T-helper 17 cell (primary cell): ENCODE results near the gene FAM3D. TPM values are rescaled to one million over a fixed set of nuclear protein-coding genes. Genes with fewer than 3 reads are reported as not detected.

ENCODE experiments used
- ATAC-seq: fragments of 150-1000 bp; cut with Tn5 transposase; 2 replicates; pipeline ENCODE4 v1.10.0; 2021; ENCODE audit warnings: mild to moderate bottlenecking, moderate library complexity
- DNase-seq, 3 donors: peaks; one replicate each; pipeline versions ENCODE4 v3.0.0 to v3.0.0-alpha.2; 2020 to 2021
- H3K9me3 ChIP-seq: one replicate; pipeline ENCODE4 v1.7.0; 2013; ENCODE audit warnings: low read length, mild to moderate bottlenecking; ENCODE audit not compliant: control insufficient read depth, poor library complexity, severe bottlenecking
- H3K27ac Mint-ChIP-seq: one replicate; pipeline ENCODE4 v1.8.0; 2022; ENCODE audit warnings: mild to moderate bottlenecking, moderate library complexity, mixed read lengths
- H3K27me3 Mint-ChIP-seq: one replicate; pipeline ENCODE4 v1.8.0; 2022; ENCODE audit warnings: mixed read lengths
- H3K36me3 Mint-ChIP-seq: one replicate; pipeline ENCODE4 v1.8.0; 2022; ENCODE audit warnings: low read depth, mixed read lengths
- H3K4me1 Mint-ChIP-seq: one replicate; pipeline ENCODE4 v1.8.0; 2022; ENCODE audit warnings: mild to moderate bottlenecking, mixed read lengths
- H3K4me3 Mint-ChIP-seq: one replicate; pipeline ENCODE4 v1.8.0; 2022; ENCODE audit warnings: mild to moderate bottlenecking, moderate library complexity, mixed read lengths
- total RNA-seq, 4 donors: library from RNA in 2 of 4; stranded (reverse) in 2 of 4; gene quantifications; one replicate each; pipeline ENCODE4 v1.2.3 and lab custom pipeline; 2022 to 2026

FAM3D gene
- total RNA-seq, 2 donors from 2014 or later, result not detected

DNA sequence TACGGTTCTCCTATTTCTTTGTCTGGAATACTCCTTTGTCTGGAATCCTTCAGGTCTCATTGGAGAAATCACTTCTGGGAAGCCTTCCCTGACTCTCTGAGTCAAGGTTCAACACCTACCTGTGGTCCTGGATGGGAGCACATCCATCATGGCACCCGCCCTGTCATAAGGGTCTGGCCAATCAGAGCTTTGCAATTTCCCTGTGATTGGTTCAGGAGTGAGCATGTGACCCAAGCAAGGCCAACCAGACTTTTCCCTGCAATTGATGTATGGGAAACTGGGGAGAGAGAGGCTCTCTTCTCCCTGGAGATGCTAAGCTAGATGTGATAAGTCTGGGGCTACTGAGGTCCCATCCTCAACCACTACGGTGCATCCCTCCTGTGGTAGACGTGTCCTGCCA, 8.1 kb downstream of the FAM3D start:
- H3K36me3 Mint-ChIP-seq, result peaks cover 2% of the 10 kb centered on the region
- no peaks in the 10 kb centered on the region for H3K9me3 ChIP-seq
- no peak overlapping the region for H3K4me3 Mint-ChIP-seq
- DNase-seq, result no peak
- H3K4me1 Mint-ChIP-seq, result no peaks in the 10 kb centered on the region
- H3K27me3 Mint-ChIP-seq, result peaks cover 16% of the 10 kb centered on the region
- H3K27ac Mint-ChIP-seq, result no peak overlapping the region
- no peak for ATAC-seq

DNA sequence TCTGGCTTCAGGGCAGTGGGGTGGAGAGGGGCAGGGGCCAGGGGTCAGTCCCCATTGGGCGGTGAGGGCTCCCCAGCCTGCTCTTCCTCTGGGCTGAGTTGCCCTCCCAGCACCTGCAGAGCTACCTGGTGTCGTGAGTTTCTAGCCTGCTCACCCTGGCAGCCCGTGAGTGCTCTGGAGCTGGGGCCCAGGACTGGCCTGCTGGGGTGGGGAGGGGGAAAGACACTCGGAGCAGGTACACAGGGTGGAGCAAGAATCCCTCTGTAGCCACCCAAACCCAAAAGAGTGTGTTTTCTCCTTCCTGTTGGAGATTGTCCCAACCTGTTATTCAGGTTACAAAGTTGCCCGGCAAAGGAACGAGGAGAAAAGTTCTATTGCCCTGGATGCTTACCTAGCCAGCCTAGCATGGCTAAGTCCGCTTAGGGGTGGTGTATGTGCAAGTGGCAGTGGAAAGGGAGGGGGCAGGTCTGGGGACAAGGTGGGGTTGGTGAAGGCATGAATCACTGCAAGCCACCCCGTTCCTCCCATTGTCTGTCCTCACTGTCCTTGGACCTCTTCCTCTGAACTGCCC, 8.9 kb downstream of the FAM3D start:
- H3K27me3 Mint-ChIP-seq, result peaks cover 16% of the 10 kb centered on the region
- ATAC-seq (no peak), DNase-seq (no peak)
- H3K4me1 Mint-ChIP-seq, result no peaks in the 10 kb centered on the region
- H3K27ac Mint-ChIP-seq, result no peak overlapping the region
- no peaks in the 10 kb centered on the region for H3K9me3 ChIP-seq
- H3K4me3 Mint-ChIP-seq, result no peak overlapping the region
- H3K36me3 Mint-ChIP-seq, result peaks cover 2% of the 10 kb centered on the region

DNA sequence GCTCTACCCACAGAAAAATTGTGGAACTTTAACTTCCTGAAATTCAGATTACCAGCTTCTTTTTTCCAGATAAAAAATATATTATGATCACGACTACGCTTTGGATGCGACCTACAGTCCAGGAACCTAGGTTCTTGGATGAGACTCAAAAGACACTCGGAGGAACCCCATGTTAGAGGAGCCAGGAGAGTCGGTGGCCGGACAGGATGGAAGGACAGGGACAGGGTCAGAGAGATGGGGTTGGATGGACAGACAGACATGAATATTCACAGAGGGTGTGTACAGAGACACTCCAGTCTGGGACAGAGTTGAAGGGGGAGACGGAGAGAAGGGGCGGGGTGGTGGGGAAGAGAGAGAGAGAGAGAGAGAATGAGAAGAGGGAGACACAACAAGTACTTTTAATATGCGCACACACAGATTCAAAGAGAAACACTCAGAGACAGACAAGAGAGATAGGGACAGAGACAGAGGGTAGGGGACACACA, 9.5 kb downstream of the FAM3D start:
- Mint-ChIP-seq H3K4me3 (no peak overlapping the region), H3K36me3 (peaks cover 2% of the 10 kb centered on the region), H3K27me3 (peaks cover 16% of the 10 kb centered on the region), H3K27ac (no peak overlapping the region), H3K4me1 (no peaks in the 10 kb centered on the region)
- no peak for DNase-seq
- H3K9me3 ChIP-seq, result no peaks in the 10 kb centered on the region
- no peak for ATAC-seq

DNA sequence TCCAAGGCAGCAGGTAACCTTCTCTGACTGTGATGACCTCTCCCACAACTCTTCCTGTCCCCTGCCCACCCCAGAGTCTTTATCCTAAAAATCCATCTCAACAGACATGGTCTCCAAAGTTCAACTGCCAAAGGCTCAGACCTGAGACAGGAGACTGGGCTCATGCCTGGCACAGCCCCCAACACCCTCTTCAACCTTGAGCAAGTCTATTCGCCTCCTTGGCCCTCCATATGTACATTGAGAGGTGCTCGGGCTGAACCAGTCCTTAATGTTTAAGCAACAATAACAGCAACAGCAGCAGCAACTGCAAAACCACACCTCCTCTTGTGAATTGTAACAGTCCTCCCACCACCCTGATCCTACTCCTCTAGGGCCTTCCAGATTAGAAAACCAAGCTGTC, 9.9 kb downstream of the FAM3D start:
- no peak overlapping the region for H3K4me3 Mint-ChIP-seq
- DNase-seq (no peak), ATAC-seq (no peak)
- no peak overlapping the region for H3K27ac Mint-ChIP-seq
- peaks cover 16% of the 10 kb centered on the region for H3K27me3 Mint-ChIP-seq
- peaks cover 2% of the 10 kb centered on the region for H3K36me3 Mint-ChIP-seq
- H3K9me3 ChIP-seq, result no peaks in the 10 kb centered on the region
- H3K4me1 Mint-ChIP-seq, result no peaks in the 10 kb centered on the region

DNA sequence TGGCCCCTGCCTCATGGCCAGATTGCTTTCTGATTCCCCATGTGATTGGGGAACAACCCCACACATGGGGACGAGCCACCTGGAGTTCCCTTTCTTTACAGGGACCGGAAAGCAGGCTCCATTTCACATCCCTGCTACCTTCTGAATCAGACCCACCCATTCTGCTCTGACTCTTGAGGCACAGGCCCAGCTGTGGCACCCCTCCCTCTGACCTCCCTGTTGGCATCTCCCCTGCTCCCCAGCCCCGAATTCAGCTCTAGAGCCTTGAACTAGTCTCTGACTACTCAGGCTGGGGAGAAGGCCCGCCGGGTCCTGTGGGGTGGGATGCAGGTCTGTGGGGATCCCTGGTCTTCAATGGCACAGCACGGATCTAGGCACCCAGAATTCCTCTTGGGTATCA, 12.1 kb downstream of the FAM3D start:
- Mint-ChIP-seq H3K4me1 (no peaks in the 10 kb centered on the region), H3K4me3 (no peak overlapping the region), H3K36me3 (peaks cover 2% of the 10 kb centered on the region), H3K27me3 (peaks cover 24% of the 10 kb centered on the region), H3K27ac (no peak overlapping the region)
- DNase-seq (no peak), ATAC-seq (no peak)
- no peaks in the 10 kb centered on the region for H3K9me3 ChIP-seq

DNA sequence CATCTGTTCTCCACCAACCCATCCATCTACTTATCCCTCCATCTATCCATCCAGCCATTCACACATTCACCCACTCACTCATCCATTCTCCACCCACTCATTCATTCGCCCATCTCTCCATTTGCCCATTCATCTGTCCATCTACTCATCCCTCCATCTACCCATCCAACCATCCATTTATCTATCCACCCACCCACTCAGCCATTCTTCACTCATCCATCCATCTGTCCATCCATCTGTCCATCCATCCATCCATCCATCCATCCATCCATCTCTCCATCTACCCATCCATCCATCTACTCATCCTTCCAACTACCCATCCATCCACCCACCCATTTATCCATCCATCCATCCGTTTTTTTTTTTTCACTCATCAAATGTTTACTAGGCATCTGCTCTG, 13.9 kb downstream of the FAM3D start:
- no peak overlapping the region for H3K4me3 Mint-ChIP-seq
- H3K9me3 ChIP-seq, result no peaks in the 10 kb centered on the region
- no peaks in the 10 kb centered on the region for H3K4me1 Mint-ChIP-seq
- H3K27ac Mint-ChIP-seq, result no peak overlapping the region
- H3K27me3 Mint-ChIP-seq, result peaks cover 29% of the 10 kb centered on the region
- ATAC-seq, result no peak
- no peak for DNase-seq
- peaks cover 2% of the 10 kb centered on the region for H3K36me3 Mint-ChIP-seq

DNA sequence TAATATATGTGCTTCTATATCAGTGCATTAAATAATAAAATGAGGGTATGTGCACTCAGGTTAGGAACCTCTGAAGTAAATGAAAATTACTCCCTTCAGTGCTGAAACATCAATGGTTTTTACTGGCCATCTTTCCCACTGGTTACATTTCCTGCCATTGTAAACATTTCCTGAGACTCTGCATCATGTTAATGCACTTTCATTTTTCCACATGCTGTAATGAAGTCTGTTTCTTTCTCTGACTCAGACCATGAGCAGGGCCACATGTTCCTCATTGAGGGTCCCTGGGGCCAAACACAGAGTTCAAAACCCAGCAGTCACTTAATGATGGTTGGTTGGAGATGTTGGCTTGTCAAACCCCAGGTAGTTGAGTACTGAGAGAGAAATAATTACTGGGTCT, 15.3 kb downstream of the FAM3D start:
- ATAC-seq, result no peak
- no peaks in the 10 kb centered on the region for H3K36me3 Mint-ChIP-seq

DNA sequence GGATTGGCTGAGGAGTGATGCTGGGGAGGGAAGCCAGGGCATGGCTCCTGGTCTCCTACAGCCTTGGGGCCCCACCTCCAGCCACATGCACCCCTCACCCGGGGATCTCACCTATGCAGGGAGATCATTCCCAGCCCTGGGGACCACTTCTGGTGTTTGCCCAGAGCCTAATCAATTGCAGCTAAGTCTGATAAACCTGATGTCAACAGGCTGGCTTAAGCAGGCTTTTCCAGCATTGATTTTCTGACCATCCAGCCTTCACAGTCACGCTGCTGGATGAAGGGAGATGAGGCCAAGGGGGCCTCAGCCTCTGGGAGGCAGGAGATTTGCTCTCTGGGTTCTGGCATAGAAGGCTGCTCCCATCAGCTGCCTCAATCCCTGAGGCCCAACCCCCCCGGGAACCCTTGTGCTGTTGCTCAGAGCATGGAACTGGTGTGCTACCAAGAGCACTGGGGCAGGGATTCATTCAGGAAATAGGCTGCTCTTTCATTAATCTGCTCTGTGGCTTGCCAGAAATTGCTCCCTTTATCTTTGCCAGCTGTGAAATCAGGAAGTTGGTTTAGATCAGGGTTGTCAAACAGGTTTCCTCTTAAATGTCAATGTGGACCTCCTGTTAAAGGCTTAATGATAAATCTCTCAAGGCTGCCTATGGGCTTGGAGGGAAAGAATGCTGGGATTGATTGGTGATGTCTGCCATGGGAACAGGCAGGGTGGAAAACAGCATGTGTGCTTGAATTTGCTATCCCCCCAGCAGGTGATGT, 19.0 kb downstream of the FAM3D start:
- no peak for ATAC-seq
- no peaks in the 10 kb centered on the region for H3K36me3 Mint-ChIP-seq
- no peak overlapping the region for H3K27ac Mint-ChIP-seq
- DNase-seq, result no peak
- no peaks in the 10 kb centered on the region for H3K9me3 ChIP-seq
- H3K4me3 Mint-ChIP-seq, result no peak overlapping the region
- H3K4me1 Mint-ChIP-seq, result no peaks in the 10 kb centered on the region
- peaks cover 31% of the 10 kb centered on the region for H3K27me3 Mint-ChIP-seq

More for the DNA sequence above, 15.3 kb downstream of the FAM3D start:
- Mint-ChIP-seq H3K4me3 (no peak overlapping the region), H3K27ac (no peak overlapping the region), H3K27me3 (peaks cover 23% of the 10 kb centered on the region), H3K4me1 (no peaks in the 10 kb centered on the region)
- H3K9me3 ChIP-seq, result no peaks in the 10 kb centered on the region
- no peak for DNase-seq

DNA sequence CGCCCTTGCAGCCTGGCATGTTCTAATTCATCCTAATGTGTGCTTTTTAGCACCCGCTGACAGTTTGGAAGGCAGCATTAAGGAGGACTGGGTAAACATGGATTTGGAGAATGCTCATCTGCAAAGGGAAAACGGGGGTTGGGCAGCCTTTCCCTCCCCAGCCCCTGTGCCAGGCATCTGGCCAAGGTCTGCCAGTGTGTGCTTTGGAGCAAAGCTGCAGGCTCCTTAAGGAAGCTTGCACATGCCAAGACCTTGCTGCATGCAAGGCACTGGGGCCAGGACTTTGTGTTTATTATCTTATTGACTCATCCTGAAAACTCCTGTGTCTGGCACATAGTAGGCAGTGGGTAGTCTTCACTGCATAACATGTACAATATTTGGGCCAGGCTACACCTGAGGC, 20.1 kb downstream of the FAM3D start:
- DNase-seq (no peak), ATAC-seq (no peak)
- no peak overlapping the region for H3K27ac Mint-ChIP-seq
- H3K27me3 Mint-ChIP-seq, result peaks cover 31% of the 10 kb centered on the region
- H3K4me1 Mint-ChIP-seq, result no peaks in the 10 kb centered on the region
- H3K4me3 Mint-ChIP-seq, result no peak overlapping the region
- H3K36me3 Mint-ChIP-seq, result no peaks in the 10 kb centered on the region
- no peaks in the 10 kb centered on the region for H3K9me3 ChIP-seq

DNA sequence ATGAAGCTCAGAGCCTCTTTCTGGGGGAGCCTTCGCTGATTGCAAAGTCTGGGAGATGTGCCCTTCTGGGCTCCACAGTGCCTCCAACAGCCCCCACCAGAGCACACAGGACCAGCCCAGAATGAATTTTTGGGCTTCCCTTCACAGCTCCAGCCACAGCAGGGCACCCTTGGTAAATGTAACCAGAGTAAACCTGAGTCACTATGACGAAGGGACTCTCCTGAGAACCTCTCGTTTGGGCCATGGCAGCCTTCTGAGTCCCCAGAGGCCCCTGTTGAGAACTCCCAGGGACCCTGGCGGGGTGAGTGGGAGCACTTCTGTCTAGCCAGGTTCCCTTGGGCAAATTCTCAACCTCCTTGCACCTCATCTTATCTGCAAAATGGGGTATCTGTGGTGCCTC, 20.8 kb downstream of the FAM3D start:
- DNase-seq, result no peak
- H3K27me3 Mint-ChIP-seq, result peaks cover 31% of the 10 kb centered on the region

DNA sequence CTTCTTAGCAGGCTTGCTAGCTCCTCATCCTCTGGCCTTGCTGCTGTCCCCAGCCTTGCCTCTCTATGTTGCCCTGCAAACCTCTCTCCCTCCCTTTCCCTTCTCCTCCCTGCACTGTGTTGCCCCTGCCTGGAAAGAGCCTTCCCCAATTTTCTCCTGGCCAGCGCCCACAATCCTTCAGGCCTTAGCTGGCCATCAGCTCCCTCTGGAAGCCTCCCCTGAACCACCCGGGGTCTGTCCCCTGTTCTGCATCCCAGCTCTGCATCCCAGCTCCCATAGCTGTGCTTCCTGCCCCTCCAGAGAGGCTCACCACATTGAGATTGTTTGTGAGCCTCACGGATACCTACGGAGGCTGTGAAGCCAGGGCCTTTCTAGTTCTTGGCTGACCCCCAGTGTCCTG, 23.7 kb downstream of the FAM3D start:
- H3K27ac Mint-ChIP-seq, result no peak overlapping the region
- no peak overlapping the region for H3K4me3 Mint-ChIP-seq
- no peaks in the 10 kb centered on the region for H3K36me3 Mint-ChIP-seq
- H3K27me3 Mint-ChIP-seq, result peaks cover 20% of the 10 kb centered on the region
- no peaks in the 10 kb centered on the region for H3K9me3 ChIP-seq
- H3K4me1 Mint-ChIP-seq, result no peaks in the 10 kb centered on the region
- DNase-seq (no peak), ATAC-seq (no peak)

More for the DNA sequence above, 20.8 kb downstream of the FAM3D start:
- no peak overlapping the region for H3K4me3 Mint-ChIP-seq
- no peaks in the 10 kb centered on the region for H3K4me1 Mint-ChIP-seq
- H3K36me3 Mint-ChIP-seq, result no peaks in the 10 kb centered on the region
- no peak overlapping the region for H3K27ac Mint-ChIP-seq
- H3K9me3 ChIP-seq, result no peaks in the 10 kb centered on the region
- ATAC-seq, result no peak

DNA sequence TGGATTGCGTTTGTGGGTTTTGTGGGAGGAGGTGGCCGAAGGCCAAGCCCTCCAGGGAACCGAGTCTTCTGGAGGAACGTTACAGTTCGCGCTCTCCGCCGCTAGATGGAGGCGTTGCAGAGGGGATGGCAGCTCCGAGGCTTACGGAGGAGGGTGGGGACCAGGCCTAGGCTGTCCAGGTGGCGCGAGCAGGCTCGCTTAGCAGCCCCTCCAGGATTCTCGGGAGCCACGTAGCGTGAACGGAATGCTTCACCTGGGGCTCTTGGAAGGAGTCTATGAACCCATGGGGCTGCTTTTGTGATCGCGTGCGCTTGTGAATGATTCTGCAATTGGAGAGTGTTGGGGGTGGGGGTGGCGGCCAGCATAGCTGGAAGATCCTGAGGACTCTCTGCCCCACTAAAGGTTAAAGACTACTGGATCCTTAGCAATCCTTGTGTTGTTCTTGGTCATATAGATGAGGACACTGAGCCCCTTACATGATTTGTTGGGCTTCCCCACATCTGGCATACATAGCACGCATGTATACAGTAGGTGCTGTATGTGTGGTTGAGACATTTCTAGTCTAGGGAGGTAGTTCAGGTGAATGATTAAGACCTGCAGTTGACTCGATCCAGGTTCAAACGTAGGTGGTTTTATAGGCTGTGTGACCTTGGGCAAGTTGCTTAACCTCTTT, 25.7 kb downstream of the FAM3D start:
- DNase-seq (peak in 2 of 3 donors; percentile 13 to 14), ATAC-seq (peak; percentile 69)
- Mint-ChIP-seq H3K27me3 (peaks cover 23% of the 10 kb centered on the region), H3K27ac (no peak overlapping the region), H3K4me1 (peaks cover 2% of the 10 kb centered on the region), H3K36me3 (peaks cover under 1% of the 10 kb centered on the region), H3K4me3 (no peak overlapping the region)
- H3K9me3 ChIP-seq, result no peaks in the 10 kb centered on the region

DNA sequence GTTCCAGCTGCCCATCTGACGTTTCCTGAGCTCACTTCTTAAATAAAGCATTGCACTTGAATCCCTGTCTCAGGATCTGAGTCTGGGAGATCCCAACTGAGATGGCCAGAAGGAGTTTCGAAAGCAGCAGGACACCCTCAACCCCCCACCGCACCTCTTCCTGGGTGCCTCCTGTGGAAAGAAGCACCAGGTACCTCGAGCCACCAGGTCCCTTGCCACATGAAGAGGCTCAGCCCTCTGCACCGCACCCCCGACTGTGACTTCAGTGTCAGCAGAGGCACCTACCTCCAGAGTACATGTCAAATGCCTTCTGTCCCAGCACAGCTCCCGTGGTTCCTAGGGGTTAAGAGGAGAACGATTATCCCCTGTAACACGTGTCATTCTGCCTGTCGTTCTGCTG, 26.7 kb downstream of the FAM3D start:
- DNase-seq (no peak), ATAC-seq (no peak)
- Mint-ChIP-seq H3K4me3 (no peak overlapping the region), H3K4me1 (peaks cover 3% of the 10 kb centered on the region), H3K36me3 (peaks cover 2% of the 10 kb centered on the region), H3K27me3 (peaks cover 29% of the 10 kb centered on the region), H3K27ac (no peak overlapping the region)
- no peaks in the 10 kb centered on the region for H3K9me3 ChIP-seq
